HG03135 (cell line): ENCODE measurements around the gene PFKP.
"Not testable (repeated sequence)": the region's sequence is repeated elsewhere in the genome, so short reads cannot be mapped to it uniquely, and the experiment has no call there.

Experiments used
- ATAC-seq: cut with Tn5 transposase; IDR thresholded peaks from one replicate; pipeline ENCODE4 v1.9.1; 2021; ENCODE audit warnings: mild to moderate bottlenecking, moderate library complexity; ENCODE audit not compliant: unreplicated experiment

The PFKP gene

DNA sequence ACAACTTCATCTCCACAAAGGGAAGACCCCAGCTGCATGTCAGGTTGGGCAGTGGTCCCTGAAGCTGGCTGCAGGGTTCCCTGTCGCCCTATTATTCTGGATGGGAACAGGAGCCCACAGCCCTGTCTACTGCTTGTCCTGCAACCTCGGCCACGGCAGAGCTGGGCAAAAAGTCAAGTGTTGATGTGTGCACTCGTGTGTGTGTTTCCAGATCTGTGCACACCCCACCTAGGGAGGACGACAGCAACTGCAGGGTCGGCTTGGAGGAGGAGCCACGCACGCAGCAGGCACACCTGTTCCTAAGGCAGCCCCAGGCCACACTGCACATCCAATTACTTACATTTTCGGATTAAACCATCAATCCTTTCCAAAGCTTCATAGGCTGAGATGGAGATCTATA, 81.6 kb downstream of the PFKP start:
- no peak for ATAC-seq

DNA sequence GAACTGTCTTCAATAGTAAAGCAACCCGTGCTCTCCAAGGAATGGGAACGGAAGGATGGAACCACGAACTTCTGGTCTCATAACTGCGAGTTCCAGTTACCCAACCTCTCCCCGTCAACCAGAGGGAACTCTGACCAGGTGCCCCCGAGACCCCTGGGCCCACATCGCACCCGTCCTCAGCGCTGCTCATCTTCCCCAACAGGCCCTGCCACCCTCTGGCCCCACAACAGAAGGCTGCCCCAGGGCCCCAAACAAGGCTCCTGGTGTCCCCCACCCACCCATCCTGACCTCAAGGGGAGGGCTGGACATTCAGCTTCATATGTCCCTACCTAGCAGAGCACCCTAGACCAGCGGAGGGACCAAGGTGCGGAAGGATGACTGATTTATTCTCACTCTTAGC, 82.6 kb downstream of the PFKP start:
- ATAC-seq: no peak

DNA sequence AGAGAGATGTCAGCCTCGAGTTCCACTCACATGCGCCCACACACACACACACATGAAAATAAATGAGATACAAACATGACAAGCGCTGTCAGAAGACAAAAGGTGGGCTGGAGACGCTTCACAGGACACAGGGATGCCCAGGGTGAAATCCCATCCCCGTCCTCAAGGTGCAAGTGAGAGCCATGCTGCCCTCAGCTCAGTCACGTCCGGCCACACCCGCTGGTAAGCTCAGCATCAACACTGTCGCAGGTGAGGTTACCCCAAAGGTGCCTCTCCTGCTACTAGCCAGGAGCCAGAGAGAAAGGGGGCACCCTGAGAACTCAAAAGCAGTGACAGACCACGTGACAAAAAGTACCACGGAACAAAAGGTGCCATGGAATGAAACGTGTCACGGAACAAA, 83.0 kb downstream of the PFKP start:
- no peak for ATAC-seq

DNA sequence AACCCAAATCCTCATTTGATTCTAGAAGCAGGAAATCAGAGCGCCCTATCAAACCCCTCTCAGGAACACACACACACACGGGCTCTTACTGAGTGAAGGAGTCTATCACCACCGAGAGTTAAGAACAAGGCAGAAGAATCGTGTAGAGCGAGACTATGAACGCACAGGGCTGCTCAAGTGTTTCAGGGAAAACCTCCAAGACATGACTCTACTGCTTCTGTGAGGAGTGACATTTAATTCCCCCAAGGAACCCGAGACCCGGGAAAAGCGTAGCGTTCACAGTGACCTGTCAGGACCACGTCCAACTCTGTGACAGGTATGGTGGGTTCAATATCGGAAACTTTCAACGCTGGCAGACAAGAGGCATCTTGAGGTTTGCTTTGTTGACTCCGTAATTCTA, 83.6 kb downstream of the PFKP start:
- no peak for ATAC-seq

DNA sequence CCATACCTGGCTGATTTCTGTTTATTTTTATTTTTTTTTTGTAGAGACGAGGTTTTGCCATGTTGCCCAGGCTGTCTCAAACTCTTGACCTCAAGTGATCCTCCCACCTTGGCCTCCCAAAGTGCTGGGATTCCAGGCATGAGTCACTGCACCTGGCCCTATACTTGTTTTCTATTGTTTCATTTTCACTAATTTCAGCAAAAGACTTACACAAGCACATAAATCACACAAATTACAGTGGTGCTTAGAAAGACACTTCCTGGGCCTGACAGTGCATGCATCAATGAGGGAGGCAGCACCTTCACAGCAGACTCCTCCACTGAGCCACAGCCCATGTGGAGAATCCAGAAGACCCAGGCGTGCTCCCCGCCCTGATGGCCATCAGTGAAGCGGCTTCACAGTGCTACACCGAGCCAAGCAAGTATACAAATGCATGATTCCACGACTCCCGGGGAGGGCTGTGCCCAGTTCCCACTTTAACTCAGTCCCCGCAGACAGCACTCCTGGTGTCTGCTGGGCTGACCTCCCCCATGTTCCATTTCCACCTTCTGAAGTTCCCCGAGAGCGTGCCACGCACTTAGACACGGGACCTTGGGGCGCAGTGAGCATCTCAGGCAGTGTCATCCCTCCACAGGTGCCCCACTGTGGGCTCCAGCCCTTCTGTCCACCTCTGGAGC, 84.7 kb downstream of the PFKP start:
- no peak for ATAC-seq

DNA sequence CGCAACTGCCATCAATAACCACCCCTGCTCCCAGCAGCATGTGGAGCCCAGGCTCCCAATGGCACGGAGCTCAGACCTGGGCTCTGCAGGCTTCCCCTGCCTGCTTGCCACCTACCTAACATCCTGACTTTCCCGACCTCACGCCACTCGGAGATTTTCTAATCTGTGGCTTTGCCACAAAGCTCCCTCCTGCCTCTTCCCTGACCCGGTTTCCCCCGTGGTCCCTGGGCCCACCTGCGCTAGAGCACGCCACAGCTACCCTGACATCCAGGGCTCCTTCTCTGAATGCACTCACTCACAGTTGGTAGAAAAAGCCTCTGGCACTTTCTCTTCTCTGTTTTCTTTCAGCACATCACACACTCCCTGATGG, 85.2 kb downstream of the PFKP start:
- no peak for ATAC-seq

DNA sequence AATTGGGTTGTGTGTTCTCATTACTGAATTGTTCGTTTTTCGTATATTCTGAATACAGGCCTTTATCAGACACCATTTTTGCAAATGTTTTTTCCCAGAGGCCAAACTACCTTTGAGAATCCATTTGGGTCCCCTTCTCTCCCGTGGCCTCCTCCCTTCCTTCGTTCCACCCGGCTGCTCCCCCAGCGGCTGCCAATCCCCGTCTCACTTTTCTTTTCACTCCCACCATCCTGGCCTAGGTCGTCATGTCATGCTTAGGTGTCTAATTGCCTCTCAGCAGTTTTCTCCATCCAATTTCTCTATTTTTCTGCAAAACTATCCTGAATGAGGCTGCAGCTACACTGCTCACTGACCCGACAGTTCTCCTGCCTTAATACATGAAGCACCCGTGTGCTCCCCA, 87.3 kb downstream of the PFKP start:
- ATAC-seq: no peak

DNA sequence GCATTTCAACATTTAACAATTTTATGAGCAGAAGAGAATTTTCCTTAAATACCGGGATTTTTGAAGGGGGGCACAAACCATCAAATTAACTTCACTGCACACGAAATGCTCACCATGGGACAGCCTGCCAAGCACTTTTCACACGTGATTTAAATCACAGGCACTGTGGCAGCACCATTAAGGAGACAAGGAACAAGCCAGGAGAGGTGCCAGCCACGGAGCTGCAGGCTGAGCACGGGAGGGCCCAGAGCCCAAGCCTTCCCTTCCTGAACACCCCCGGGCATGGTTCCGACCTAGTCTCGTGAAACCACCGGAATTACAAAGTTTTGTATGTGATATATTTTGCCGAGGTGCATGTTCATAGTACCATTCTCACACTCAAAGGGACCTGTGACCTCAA, 91.8 kb downstream of the PFKP start:
- ATAC-seq: no peak

DNA sequence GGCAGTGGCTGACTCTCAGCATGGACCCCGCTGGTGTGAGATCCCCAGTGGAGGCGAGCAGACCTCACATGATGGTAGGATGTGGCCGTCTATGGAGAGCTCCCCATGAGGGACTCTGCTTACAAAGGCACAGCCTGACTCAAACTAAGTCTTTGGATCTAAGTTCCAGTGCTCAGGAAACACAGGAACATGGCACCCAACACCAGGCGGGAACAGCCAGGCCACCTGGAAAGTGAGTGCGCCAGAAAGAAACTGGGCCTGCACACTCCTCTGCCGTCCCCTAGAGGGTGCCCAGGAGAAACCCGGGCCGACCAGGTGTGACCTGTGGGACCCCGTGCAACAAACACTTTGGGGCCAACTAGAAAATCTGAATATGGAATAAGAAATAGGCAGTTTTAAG, 95.2 kb downstream of the PFKP start:
- ATAC-seq: no peak

DNA sequence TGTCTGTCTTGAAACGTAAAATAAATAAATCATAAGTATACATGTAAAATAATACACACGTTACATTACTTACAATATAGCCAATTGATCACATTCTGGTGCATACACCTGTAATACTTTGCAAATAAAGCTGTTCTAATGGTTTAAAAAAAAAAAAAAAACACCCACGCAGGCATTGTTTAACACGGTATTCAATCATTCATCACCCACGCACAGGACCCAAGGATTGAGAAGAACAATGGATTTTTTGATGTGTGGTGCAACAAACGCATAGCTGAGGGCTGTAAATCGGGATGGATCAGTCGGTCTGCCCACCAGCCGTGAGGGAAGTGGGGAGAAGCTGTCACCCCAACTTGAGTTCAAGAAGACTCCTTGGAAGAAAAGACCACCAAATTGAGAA, 96.5 kb downstream of the PFKP start:
- ATAC-seq: no peak

DNA sequence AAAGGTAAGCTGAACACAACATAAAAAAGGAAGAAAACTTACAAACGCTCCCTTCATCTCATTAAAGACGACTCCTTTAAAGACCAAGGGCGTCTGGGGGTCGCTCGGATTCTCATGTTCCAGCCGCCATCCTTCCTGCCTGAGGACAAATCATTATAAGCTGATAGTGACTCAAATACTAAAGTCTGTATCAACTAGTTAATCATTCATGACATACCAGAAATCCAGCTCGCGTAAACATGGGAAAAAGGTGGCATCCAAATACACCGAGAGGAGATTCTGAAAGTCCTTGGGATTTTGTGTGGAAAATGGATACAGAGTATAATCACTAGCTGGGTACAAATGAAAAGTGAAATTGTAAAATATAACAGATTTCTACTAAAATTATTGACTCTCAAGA, 97.8 kb downstream of the PFKP start:
- no peak for ATAC-seq

DNA sequence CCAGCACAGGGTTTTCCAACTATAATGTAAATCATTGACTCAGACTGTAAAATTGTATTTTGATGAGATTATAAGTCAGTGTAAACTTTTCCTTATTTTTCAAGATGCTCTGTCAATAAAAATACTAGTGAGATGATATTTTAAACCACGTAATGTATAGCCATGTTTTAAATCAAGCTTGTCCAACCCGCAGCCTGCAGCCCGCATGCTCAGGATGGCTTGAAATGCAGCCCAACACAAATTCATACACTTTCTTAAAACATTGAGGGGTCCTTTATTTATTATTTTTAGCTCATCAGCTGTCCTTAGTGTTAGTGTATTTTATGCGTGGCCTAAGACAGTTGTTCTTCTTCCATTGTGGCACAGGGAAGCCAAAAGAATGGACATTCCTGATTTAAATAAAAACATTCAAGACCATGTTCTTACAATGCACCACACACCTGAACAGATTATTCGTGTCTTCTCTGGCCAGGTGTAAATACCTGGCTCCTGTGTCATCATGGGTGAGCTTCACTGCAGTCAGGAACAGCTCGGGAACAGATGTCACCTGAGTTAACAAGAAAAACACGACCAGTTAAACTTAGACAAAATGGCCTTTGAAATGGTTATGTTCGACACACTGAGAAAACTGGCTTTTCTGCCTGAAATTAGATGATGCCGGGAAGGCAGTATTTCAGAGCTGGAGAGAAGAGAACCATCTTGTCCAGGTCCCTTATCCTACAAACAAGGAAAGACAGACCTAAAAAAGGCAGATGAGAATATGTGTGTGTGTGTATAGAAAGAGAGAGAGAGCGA, 99.3 kb downstream of the PFKP start:
- ATAC-seq: no peak

DNA sequence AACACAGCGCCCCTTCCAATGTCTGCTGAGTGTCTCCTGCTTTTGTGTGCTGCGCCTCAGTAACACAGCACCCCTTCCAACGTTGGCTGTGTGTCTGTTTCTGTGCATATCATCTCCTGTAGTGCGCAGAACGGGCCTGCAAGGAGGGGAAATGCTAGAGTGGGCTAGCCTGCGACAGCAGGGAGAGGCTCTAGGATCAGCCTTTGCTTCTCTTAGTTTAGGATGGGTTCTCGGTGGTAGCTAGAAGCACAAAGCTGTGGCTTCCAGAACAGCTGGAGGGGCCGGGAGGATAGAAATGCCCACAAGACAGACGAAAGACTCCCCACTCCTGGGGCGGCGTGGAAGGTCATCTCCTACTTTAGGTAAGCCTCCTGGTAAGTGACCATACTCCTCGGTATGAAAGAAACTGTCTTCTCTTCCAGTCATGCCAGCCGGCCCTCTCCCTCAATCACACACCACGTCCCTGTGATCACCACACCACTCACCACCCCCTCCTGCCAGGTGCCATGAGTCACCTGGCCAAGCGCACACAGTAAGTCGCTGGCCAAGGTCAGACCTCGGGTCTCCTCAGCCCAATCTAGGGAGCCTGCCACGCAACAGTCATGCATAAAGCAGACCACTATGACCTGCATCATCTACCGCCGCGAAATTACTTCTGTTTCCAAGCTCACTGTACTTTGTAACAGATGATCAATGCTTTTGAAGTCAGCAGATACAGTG, 100.4 kb downstream of the PFKP start:
- no peak for ATAC-seq

DNA sequence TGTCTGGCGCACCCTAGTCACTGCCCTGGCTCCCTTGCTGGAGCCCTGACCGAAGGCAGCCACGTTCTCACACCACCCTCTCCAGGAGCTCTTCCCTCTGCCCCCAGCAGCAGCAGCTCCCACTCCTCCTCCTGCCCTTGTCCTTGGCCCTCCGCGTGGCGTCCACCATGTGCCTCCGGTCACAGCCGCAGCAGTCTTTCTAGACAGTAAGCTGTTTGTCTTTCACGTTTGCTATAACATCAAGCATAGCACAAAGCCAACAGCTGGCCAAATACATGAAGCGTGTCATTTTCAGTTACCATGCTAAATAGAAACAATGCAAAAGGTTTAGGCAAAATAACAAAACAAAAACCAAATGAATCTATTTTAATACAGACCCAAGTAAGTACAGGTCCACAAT, 101.9 kb downstream of the PFKP start:
- no peak for ATAC-seq

DNA sequence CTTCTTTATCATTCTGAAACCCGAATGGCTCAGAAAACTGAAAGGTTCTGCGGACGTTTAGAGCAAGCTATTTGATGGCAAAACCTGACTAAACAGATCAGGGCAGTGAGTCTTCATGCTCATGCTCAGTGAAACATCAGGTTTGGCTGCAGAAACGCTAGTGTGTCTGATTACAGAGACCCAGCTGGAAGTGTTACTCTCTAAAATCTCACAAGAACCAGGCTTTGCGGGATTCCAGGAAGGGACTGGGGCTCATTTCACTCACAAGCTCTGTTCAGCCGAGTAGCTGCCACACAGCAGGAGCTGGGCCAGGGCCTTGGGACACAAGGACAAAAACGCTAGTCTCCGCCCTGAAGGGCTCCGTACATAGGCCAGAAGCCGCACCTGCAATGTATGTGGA, 102.3 kb downstream of the PFKP start:
- no peak for ATAC-seq

DNA sequence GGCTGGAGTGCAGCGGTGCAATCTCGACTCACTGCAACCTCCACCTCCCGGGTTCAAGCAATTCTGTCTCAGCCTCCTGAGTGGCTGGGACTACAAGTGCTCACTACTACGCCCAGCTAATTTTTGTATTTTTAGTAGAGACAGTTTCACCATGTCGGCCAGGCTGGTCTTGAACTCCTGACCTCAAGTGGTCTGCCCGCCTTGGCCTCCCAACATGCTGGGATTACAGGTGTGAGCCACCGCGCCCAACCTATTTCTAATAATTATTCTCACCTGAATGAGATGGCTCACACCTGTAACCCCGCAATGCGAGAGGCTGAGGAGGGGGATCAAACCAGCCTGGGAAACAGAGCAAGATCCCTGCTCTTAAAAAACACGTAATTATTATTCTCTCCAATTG, 104.1 kb downstream of the PFKP start:
- not testable (repeated sequence) for ATAC-seq

DNA sequence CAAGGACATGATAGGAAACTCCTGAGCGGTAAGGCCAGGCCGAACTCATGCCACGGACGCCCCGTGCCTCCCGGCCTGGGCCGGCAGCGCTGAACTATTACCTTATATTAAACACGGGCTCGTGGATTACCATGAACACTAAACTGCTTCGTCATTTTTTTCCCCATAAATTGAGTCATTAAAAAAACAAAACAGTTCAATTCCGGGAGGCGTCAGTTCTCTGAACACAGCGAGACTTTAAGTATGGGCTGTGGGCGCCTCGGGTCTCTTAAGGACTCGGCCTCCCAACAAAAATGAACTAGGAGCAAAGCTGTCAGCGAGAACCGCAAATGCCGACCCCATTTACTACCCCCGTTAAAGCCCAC, 104.7 kb downstream of the PFKP start:
- ATAC-seq: peak; percentile 2

DNA sequence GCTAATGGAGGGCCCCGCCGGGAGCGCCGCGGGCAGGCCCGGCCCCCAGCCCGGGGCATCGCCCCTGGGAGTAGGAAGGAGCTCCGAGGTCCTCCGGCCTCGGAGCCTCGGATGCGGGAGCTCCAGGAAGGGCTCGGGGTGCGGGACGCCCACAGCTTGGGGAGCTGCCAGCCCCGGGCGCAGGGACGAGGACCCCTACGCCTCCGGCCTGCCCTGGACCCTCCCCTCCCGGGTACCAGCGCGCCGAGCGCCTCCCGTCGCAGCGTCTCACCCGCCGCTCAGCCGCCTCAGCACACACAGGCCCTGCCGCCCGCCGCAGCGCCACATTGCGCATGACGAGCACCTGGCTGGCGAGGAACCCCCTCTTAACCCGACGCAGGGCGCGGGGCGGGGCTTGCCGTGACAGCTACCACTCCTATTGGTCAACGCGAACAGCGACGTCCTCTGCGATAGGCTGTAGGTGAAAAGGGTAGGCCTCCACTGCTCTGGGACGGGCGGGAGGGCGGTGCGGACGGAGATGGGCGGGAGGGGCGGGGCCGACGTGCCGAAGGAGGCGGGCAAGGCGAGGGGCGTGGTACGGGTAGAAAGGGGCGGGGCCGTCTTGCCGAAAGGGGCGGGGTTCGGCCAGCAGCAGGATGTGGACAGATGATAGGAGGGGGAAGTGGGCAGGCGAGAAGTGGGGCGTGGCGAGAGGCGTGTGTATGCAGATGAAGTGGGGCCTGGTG, 105.3 kb downstream of the PFKP start, which contains the start of gene PITRM1:
Gene PITRM1, minus strand, starts transcription at position 337 of the 725 bp plus-strand sequence. Its CDS starts 10 bp downstream, at position 327.
- peak; percentile 96 for ATAC-seq

DNA sequence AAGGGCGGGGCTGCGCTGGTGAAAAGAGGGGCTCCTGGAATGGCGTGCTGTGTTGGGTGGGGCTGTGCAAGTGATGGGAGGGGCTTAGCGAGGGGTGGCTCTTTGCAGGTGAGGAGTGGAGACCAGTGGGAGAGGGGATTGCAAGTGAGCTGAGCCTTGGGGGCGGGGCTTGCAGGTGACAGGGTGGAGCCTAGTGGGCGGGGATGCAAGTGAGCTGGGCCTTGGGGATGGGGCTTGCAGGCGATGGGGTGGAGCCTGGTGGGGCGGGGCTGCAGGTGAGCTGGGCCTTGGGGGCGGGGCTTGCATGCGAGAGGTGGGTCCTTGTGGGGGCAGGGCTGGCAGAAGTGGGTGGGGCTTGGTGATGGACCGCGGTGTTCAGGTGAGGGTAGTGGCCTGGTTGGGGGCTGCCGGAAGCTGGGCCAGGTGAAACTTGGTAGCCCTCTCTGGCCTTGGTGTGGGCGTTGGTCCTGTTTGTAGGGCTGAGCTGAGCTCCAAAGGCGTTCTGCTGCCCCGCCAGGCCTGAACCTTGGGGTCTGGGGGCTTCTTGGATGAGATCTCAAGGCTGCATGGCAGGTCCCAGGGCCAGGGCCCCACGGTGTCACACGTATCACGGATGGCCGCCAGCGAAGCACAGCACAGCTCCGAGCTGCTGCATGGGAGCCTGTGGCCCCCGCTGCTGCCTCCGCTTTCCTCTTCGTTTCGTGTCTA, 106.0 kb downstream of the PFKP start:
- ATAC-seq: peak; percentile 30

DNA sequence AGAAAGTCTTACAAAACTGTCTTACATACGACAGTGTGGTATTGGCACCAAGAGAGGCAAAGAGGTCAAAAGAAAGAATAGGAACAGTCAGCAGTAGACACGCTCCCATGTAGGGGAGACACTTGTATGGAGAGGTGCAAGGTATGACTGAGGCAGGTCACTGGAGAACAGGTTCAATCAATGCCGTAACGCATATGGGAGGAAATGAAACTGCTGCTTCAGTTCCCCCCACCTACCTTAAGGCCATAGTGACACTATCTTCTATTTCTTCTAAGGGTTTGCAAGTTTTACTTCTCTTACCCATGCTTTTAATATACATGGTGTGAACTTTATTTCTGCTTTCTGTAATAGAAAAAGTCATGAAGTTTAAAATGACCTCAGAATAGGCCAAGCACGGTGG, 110.7 kb downstream of the PFKP start:
- ATAC-seq: no peak

DNA sequence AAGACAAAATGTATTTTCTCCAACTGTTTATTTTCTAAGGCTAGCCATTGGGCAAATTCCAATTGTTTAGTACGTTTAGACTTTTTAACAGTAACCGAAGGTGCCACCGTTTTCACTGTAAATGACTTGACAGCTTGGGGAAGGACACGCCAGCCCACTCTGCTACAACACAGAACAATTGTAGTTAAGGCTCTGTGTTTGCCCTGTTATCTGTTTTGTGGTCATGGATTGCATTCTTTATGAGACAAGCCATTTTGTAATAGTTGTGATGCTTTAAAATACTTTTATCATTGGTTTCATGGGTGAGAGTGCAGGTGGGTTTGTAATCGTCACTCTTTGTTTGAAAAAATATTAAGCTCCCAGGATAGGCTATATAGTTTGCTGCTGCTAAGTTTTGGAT, 111.8 kb downstream of the PFKP start:
- no peak for ATAC-seq
